ENCODE data around the gene COL25A1. TPM values are rescaled to one million over a fixed set of nuclear protein-coding genes. Genes with fewer than 3 reads are reported as not detected.
A peak's percentile ranks its signal among the peaks of the same experiment; 100 is the strongest.
"Not testable (repeated sequence)": the region's sequence is repeated elsewhere in the genome, so short reads cannot be mapped to it uniquely, and the experiment has no call there.

Gene COL25A1
- total RNA-seq, 1 donor, result 6.9 TPM

GRCh38 chr4:109119852-109120251 lies 182.6 kb downstream of the COL25A1 start:
- TF ChIP-seq, protein P1, sequence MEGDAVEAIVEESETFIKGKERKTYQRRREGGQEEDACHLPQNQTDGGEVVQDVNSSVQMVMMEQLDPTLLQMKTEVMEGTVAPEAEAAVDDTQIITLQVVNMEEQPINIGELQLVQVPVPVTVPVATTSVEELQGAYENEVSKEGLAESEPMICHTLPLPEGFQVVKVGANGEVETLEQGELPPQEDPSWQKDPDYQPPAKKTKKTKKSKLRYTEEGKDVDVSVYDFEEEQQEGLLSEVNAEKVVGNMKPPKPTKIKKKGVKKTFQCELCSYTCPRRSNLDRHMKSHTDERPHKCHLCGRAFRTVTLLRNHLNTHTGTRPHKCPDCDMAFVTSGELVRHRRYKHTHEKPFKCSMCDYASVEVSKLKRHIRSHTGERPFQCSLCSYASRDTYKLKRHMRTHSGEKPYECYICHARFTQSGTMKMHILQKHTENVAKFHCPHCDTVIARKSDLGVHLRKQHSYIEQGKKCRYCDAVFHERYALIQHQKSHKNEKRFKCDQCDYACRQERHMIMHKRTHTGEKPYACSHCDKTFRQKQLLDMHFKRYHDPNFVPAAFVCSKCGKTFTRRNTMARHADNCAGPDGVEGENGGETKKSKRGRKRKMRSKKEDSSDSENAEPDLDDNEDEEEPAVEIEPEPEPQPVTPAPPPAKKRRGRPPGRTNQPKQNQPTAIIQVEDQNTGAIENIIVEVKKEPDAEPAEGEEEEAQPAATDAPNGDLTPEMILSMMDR (IDR thresholded peaks at IDR 0.05; ENCODE audit: insufficient read depth, low read depth, low read length), result no peak
- no peak overlapping the region for H3K4me3 ChIP-seq (ENCODE audit: low read depth, low read length)
- no peak for DNase-seq (ENCODE audit: low read depth)

DNA sequence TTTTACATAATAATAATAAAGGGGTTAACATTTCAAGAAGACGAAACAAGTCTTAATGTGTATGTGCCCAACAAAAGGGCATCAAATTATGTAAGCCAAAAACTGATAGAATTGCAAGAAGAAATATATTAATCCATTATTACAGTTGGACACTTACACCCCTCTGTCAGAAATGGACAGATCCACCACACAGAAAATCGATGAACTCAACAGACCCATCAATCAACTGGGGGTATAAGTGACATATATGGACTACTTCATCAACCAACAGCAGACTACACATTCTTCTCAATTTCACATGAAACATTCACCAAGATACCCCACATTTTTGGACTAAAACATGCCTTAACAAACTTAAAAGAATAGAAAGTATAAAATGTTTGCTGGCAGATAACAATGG lies 183.8 kb downstream of the COL25A1 start:
- H3K4me3 ChIP-seq (ENCODE audit: low read depth, low read length), result no peak overlapping the region
- DNase-seq (ENCODE audit: low read depth), result no peak
- TF ChIP-seq, protein P1 (IDR thresholded peaks at IDR 0.05; ENCODE audit: insufficient read depth, low read depth, low read length), result no peak

GRCh38 chr4:109114501-109114900 lies 188.0 kb downstream of the COL25A1 start:
- TF ChIP-seq, protein P1 (IDR thresholded peaks at IDR 0.05; ENCODE audit: insufficient read depth, low read depth, low read length), result no peak
- DNase-seq (ENCODE audit: low read depth), result no peak
- no peak overlapping the region for H3K4me3 ChIP-seq (ENCODE audit: low read depth, low read length)

DNA sequence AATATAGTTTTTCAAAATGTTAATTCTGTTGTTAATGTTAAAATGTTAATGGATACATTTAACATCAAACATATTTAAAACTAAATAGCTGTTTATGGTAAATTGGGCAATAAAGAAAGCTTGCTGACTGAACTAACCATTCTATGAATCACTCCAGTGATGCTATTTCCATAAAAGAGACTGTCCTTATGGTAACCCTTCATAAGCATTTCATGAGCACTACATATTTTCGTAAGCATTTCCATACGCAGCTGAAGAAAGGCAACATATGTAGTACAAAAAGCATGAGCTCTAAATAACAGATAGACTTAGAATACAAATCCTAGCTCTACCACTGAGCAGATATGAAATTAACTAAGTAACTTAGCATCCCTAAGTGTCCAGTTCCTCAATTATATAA lies 188.9 kb downstream of the COL25A1 start:
- peak; percentile 58 for DNase-seq (ENCODE audit: low read depth)
- no peak overlapping the region for H3K4me3 ChIP-seq (ENCODE audit: low read depth, low read length)
- TF ChIP-seq, protein P1 (IDR thresholded peaks at IDR 0.05; ENCODE audit: insufficient read depth, low read depth, low read length), result no peak

- no peak overlapping the region for H3K4me3 ChIP-seq (ENCODE audit: low read depth, low read length)
- TF ChIP-seq, protein P1 (IDR thresholded peaks at IDR 0.05; ENCODE audit: insufficient read depth, low read depth, low read length), result no peak
- peak; percentile 57 for DNase-seq (ENCODE audit: low read depth)
These were observed 191.4 kb downstream of the COL25A1 start for GRCh38 chr4:109111031-109111430.

GRCh38 chr4:109108215-109108614 lies 194.2 kb downstream of the COL25A1 start:
- not testable (repeated sequence) for DNase-seq (ENCODE audit: low read depth); H3K4me3 ChIP-seq (ENCODE audit: low read depth, low read length)

DNA sequence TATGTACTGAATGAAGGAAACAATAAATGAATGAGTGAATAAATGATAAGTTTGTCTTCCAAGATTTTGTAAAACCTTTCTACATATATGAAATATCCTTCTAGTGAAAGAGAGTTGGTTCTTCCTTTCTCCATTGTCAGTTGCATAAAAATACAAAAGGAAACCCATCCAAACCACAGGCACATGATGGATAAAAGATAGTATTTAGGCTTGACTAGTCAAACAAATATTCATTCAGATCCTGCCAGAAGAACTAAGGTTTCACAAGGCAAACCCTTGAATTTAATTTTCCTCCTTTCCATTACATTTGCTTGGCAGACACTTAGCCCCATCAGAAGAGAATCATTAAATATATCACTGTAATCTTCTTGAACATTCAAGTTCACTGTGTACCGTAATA lies 208.4 kb downstream of the COL25A1 start:
- H3K4me3 ChIP-seq (ENCODE audit: low read depth, low read length), result no peak overlapping the region
- no peak for DNase-seq (ENCODE audit: low read depth)
- TF ChIP-seq, protein P1 (IDR thresholded peaks at IDR 0.05; ENCODE audit: insufficient read depth, low read depth, low read length), result no peak
